PC-9 (cell line): ENCODE data around the gene NDUFB8.

Source experiments
- CTCF ChIP-seq: fragments of 200-600 bp; sonication (generic); conservative IDR thresholded peaks from 2 replicates; pipeline ENCODE4 v1.6.1; 2017; ENCODE audit warnings: mixed run types, antibody characterized with exemption, mild to moderate bottlenecking, moderate library complexity
- EZH2 ChIP-seq: fragments of 200-600 bp; sonication (generic); IDR thresholded peaks from 2 replicates; pipeline ENCODE4 v1.8.0; 2017; ENCODE audit warnings: antibody characterized with exemption, low read depth

DNA sequence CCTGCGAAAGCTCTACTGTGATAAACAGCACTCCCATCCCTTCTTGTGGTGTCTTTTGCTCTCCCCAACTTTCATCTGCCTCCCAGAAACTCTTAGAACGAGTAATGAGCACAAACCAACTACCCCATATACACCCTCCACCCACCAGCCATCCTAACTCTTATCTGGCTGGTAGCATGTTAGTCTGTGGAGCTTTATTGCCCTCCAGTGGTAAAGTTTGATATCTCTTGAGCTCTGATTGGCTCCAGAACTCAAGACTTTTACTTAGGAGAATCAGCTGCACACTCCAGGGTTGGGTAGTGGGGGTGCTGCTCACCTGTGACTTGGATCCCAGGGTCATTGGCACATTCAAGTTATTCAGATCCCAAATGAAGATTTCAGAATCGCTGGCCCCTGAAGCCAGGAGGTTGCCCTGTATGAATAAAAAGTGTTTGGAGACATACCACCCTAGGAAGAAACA is 20.9 kb downstream of the NDUFB8 start:
- peak; percentile 73 for TF ChIP-seq CTCF
- no peak for TF ChIP-seq EZH2
